HG03060 (cell line): ENCODE data around the gene TNS1.

Source experiments
- ATAC-seq: cut with Tn5 transposase; IDR thresholded peaks from one replicate; pipeline ENCODE4 v1.9.1; 2021; ENCODE audit warnings: low read depth, moderate number of reproducible peaks; ENCODE audit not compliant: unreplicated experiment

The TNS1 gene

GRCh38 chr2:217919204-217919603 lies 83.6 kb downstream of the TNS1 start:
- no peak for ATAC-seq

GRCh38 chr2:217918308-217919024 lies 84.3 kb downstream of the TNS1 start:
- no peak for ATAC-seq

GRCh38 chr2:217916504-217917254 lies 86.1 kb downstream of the TNS1 start:
- no peak for ATAC-seq

- no peak for ATAC-seq
Observed at GRCh38 chr2:217915706-217916105, 87.1 kb downstream of the TNS1 start.

GRCh38 chr2:217914878-217915277 lies 87.9 kb downstream of the TNS1 start:
- no peak for ATAC-seq

- no peak for ATAC-seq
Observed at GRCh38 chr2:217914078-217914477, 88.7 kb downstream of the TNS1 start.

- no peak for ATAC-seq
Observed at GRCh38 chr2:217913436-217913835, 89.4 kb downstream of the TNS1 start.

- ATAC-seq, result no peak
Observed at GRCh38 chr2:217912098-217913024, 90.4 kb downstream of the TNS1 start.

- ATAC-seq, result no peak
Observed at GRCh38 chr2:217911283-217912097, 91.3 kb downstream of the TNS1 start.

GRCh38 chr2:217910875-217911212 lies 92.0 kb downstream of the TNS1 start:
- ATAC-seq, result no peak

GRCh38 chr2:217909156-217909820 lies 93.5 kb downstream of the TNS1 start:
- ATAC-seq, result no peak

- ATAC-seq, result no peak
Observed at GRCh38 chr2:217908544-217908943, 94.3 kb downstream of the TNS1 start.

GRCh38 chr2:217907266-217907665 lies 95.5 kb downstream of the TNS1 start:
- ATAC-seq, result no peak

- no peak for ATAC-seq
Observed at GRCh38 chr2:217906798-217907197, 96.0 kb downstream of the TNS1 start.

GRCh38 chr2:217905896-217906295 lies 96.9 kb downstream of the TNS1 start:
- ATAC-seq, result no peak

- no peak for ATAC-seq
Observed at GRCh38 chr2:217905395-217905794, 97.4 kb downstream of the TNS1 start.

GRCh38 chr2:217904614-217904965 lies 98.2 kb downstream of the TNS1 start:
- ATAC-seq, result no peak

- ATAC-seq, result no peak
Observed at GRCh38 chr2:217903859-217904613, 98.8 kb downstream of the TNS1 start.
